NCI-H146 treated with DMSO at 0.1 percent for 48 hours (cell line): ENCODE results near the gene KPNA1.
"Not testable (repeated sequence)": the region's sequence is repeated elsewhere in the genome, so short reads cannot be mapped to it uniquely, and the experiment has no call there.

Source experiments
- DNase-seq: peaks from one replicate; lab custom pipeline; 2025; ENCODE audit not compliant: unreplicated experiment; lab: John Stamatoyannopoulos, UW

The KPNA1 gene

DNA sequence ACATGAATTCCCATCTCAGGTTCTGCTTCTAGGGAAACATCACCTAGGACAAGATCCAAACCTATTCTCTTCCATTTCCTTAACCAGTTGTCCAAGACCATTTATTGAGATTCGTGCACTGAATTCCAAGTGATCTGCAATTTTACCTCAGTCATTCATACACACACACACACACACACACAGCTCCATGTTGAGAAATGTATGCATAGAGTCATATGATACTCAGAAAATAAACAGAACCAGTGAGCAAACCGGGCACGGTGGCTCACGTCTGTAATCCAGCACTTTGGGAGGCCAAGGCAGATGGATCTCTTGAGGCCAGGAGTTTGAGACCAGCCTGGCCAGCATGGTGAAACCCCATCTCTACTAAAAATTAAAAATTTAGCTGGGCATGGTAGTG is 6.1 kb upstream of the KPNA1 start:
- no peak for DNase-seq

DNA sequence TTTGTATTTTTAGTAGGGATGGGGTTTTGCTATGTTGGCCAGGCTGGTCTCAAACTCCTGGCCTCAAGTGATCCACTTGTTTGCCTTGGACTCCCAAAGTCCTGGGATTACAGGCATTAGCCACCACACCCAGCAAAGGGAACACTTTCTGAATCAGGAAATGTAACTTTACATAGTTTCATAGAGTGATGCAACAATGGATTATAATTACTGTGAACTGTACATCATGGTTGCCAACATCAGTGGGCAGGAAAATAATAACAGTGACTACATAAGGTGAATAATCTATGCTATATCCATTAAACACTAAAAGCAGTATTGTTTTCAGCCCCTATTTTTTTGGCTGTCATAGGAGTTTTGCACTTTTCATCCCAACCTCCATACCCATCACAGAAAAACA is 5.0 kb upstream of the KPNA1 start:
- DNase-seq: no peak

DNA sequence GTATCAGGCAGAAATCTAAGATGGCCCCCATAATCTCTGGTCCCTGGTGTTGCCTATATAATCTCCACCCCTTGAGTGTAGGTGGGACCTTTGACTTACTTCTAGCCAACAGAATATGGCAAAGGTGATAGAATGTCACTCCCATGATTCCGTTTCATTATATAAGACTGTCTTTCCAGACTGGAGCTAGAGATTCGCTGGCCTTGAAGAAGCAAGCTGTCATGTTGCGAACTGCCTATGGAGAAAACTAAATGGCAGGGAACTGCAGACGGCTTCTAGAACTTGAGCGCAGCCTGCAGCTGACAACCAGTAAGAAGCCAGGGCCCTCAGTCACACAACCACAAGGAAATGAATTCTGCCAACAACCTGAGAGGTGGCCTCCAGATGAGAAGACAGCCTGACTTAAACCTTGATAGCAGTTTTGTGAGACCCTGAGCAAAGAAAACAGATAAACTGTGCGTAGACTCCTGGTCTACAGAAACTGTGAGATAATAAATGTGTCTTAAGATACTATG is 2.2 kb upstream of the KPNA1 start:
- DNase-seq: no peak

DNA sequence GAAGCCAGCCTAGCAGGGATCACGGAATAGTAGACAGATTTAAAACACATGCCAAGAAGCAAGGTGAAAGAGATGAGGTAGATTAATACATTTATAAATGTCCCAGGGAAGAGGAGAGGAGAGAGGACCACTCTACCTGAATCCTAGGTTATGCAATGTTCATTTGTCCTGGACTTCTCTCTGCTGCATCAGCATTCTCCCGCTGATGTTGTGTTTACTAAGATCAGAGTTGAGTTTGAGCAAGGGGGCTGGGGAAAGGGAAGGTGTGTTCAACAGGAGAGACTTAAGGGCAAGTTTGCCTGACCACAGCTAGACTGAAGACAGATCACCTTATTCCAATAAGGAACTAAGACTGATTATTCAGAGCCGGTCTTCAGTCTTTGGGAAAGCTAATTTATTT is 1.1 kb upstream of the KPNA1 start:
- DNase-seq: no peak

DNA sequence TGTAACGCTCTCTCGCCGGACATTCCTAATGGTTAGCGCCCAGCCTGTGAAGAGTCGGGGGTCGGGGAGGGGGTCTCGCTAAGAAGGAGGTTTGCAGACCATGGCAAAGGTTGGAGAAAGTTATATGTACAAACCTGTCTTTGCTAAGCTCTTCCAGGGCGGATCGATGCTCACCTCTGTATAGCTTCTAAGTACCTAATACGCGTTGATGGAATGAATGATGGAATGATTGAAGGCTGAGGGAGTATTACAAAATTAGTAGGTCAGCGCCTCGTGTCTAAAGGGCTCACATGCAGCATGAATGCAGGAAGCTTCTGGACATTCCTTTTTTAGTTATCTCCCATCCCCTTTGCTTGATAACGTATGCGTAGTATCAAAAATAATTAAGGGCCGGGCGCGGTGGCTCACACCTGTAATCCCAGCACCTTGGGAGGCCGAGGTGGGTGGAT is 305 bp upstream of the KPNA1 start:
- DNase-seq: no peak

DNA sequence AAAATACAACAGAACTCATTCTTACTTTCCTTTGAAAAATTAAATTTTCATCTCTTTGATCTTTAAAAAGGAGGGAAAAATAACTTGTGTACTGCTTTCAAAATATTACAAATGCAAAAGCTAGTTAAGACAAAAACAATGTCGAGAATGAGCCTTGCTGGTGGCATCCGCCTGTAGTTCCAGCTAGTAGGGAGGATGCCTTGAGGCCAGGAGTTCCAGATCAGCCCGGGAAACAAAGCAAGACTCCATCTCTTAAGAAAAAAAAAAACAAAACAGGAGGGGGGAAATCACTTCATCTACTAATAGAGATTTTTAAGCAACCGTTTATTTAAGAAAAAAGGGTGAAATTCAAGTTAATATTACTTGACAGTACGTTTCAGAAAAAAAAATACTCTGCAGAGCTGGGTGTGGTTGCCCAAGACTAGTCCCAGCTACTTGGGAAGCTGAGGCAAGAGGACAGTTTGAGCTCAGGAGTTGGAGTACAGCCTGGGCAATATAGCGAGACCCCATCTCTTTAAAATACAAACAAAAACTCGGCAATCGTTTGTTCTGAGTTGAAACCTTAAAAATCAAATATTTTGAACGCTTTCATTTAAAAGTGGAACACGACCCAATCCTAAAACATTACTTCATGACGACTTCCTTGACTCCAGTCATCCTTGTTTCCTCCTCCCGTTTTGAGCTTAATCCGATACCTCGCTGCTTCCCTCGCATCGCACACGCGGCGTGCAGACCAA is 1.2 kb downstream of the KPNA1 start:
- DNase-seq: no peak

DNA sequence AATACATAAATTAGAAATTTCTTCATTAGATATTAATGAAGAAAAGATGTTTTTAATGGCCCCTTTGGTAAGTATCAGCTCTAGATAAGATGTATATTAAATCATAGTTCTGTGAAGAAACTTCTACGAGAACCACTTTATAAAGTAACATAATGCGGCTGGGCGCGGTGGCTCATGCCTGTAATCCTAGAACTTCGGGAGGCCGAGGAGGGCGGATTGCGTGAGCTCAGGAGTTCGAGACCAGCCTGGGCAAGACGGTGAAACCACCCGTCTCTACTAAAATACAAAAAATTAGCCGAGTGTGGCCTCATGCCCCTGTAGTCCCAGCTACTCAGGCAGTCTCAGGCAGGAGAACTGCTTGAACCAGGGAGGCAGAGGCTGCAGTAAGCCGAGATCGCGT is 2.5 kb downstream of the KPNA1 start:
- no peak for DNase-seq

DNA sequence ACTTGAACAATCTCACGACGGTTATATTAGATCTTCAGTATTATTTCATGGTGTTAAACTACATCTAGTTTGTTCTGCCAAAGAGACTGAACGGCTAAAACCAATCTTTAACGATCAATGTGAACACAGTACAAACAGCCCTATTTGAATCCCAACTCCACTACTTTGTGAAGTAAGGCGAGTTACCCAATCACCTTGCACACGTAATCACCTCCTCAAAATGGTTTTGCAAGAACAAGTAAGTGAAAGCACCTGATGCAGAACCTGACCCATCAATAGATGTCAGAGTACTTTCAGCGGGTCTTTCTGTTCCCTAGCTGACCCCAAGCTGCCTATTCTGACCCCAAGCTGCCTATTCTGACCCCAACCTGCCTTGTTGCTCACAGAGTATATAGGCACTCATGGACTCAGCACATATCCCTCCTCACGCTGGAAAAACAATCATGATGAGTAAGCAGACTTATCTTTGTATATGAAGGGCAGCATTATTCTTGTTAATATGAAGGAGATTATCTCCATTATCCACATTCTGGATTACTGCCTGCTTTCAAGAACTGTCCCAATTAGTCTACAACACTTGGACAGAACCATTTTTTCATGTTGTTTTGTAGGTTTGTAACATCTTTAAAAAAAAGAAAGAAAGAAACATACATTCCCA is 3.7 kb downstream of the KPNA1 start:
- no peak for DNase-seq

DNA sequence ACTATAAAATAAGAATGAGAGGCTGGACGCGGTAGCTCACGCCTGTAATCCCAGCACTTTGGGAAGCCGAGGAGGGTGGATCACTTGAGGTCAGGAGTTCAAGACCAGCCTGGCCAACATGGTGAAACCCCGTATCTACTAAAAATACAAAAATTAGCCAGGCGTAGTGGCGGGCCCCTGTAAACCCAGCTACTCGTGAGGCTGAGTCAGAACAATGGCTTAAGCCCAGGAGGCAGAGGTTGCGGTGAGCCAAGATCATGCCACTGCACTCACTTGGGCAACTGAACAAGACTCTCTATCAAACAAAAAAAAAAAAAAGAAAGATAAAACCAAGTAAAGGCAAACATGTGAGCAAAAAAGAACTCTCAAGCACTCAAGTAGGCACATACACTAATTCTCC is 5.8 kb downstream of the KPNA1 start:
- not testable (repeated sequence) for DNase-seq

DNA sequence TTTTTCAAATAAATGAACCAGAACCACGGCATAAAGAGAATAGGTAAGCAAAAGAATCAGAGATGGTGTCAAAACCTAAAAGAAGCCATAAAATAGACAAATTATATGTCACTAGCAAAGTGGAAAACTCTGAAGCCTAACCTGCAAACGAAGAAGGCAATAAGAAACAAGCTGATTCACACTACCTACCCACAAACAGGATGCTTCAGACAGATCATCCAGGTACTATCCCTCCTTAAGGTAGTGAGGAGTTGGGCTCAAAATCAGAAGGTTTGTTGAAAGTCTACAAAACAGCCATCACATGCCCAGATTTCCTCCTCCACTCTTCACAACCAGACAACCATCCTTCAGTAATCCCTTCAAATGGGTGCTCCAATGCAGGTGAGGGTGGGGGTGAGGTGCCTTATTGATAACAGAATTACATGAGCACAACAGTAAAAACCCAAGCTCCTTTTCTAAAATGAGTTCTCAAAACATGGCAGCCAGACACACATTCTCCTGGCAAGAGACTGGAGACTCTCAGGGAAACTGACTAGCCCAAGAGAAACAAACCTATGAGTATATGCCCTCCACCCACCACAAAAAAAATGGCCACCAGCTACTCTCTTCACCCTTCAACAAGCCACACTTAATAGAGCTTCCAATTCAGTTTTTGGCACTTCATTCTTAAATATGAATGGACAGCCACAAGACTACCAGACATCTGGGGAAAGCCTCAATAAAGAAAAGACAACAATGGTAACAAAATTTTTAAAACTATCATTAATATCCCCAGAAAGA is 6.4 kb downstream of the KPNA1 start:
- no peak for DNase-seq

DNA sequence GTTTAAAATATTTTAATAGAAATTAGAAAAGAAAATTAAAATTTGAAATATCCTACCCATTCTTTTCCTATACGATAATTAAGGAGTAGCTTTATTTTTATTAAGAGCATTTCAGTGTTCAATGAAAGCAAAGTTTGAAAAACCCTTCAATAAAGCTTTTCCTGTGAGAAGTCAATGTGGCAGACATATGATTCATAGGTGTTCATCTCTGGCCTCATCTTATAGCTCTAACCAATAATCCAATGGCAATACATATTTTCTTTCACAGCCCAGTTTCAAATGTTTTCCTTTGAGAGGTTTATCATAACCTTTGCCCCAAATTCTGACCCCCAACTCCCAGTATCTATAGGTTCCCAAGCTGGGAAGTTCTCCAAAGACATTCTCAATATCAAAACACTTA is 8.3 kb downstream of the KPNA1 start:
- DNase-seq: no peak

DNA sequence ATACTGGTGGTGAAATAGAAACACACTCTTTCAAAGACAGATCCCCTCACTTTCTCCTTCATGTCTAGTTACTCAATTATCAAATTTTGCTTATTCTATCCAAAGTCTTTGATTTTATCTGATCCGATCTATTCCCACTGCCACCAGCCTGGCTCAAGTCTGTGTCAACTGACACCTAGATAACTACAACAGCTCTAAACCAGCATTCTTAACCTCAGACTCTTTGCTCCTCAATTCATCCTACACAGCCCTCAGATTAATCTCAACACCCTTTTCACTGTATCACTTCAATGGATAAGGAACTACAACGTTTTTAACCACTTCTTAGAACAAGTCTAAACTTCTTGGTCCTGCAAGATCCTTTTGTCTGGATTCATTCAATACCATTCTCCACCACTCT is 9.1 kb downstream of the KPNA1 start:
- no peak for DNase-seq

DNA sequence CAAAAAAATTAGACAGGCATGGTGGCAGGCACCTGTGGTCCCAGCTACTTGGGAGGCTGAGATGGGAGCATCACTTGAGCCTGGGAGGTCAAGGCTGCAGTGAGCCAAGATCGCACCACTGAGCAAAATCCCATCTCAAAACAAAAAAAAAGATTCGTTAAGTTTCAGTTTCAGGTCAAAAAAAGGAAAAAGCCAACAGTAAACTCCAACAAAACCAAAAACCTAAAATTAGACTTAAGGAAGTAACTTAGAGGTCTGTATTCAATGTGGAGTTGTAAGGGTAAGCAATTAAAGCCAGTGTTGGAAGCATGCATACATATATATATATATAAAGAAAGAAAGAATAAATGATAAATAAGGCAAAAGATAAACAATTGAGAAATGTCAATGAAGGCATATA is 11.8 kb downstream of the KPNA1 start:
- no peak for DNase-seq

DNA sequence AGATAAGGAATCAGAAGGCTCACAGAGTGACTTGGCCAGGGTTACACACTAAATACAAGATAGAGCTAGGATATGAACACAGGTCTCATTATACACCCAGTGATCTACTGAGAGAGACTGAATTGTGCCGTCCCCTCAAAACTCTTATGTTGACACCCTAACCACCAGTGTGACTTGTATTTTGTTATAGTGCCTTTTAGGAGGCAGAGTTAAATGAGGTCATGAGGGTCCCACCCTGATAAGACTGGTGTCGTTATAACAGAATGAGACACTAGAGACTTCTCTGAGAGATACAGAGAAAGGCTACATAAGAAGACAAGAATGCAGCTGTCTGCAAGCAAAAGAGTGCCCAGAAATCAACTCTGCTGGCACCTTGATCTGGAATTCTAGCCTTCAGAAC is 12.6 kb downstream of the KPNA1 start:
- DNase-seq: no peak

DNA sequence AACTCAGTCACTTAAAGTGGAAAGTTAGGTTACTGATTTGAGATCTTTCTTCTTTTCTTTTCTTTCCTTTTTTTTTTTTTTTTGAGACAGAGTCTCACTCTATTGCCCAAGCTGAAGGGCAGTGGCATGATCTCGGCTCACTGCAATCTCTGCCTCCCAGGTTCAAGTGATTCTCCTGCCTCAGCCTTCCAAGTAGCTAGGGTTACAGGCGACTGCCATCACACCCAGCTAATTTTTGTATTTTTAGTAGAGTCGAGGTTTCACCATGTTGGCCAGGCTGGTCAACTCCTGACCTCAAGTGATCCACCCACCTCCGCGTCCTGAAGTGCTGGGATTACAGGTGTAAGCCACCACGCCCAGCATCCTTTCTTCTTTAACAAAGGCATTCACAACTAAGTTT is 13.8 kb downstream of the KPNA1 start:
- DNase-seq: not testable (repeated sequence)

DNA sequence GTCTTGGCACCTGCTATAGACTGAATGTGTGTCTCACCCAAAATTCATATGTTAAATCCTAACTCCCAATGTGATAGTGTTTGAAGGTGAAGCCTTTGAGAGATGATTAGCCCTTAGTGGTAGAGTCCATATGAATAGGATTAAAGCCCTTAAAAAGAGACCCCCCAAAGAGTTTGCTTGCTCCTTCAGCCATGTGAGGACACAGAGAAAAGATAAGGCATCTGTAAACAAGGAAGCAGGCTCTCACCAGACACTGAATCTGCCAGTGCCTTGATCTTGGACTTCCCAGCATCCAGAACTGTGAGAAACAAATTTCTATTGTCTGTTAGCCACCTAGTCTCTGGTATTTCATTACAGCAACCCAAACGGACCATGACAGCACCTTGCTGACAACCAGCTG is 16.6 kb downstream of the KPNA1 start:
- DNase-seq: no peak

DNA sequence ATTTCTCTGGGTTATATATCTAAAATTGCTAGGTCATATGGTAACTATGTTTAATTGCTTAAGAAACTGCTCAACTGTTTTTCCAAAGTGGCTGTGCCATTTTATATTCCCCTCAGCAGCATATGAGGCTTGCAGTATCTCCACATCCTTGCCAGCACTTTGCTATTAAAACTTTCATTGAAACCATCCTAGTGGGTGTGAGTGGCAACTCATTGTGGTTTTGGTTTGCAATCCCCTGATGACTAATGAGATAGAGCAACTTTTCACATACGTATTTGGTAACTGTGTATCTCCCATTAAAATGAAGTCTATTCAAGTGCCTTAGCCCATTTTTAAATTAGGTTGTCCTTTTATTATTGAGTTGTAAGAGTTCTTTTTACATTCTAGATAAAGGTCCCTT is 17.3 kb downstream of the KPNA1 start:
- DNase-seq: no peak

DNA sequence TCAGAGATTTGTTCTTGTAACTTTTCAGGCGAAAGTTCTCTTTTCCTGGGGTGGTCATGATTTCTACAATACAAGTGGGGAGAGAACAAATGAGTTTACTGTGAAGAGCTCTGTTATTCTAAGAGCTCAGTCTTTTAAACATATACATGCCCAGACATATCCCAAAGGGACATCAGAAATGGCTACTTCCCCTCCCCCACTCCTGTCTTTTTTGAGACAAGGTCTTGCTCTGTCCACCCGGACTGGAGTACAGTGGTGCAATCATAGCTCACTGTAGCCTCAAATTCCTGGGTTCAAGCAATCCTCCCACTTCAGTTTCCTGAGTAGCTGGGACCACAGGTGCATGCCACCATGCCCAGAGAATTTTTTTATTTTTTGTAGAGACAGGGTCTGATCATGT is 18.2 kb downstream of the KPNA1 start:
- no peak for DNase-seq

DNA sequence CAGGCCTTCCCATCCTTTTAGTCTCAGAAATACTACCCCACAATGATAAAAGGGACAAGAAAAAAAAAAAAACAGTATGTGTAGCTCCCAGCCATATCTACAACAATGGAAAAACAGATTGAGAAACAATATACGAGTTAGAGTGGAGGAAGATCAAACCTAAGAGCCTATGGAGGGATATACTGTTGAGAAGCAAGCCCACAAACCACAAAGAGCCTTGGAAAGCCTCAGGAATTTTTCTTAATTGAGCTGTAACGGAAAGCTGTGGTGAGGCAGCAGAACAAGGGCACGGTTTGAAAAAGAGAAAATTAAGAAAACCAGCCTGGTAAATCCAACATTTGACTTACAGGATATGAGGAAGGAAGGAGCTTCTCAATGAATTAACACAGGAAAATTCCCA is 21.4 kb downstream of the KPNA1 start:
- no peak for DNase-seq

DNA sequence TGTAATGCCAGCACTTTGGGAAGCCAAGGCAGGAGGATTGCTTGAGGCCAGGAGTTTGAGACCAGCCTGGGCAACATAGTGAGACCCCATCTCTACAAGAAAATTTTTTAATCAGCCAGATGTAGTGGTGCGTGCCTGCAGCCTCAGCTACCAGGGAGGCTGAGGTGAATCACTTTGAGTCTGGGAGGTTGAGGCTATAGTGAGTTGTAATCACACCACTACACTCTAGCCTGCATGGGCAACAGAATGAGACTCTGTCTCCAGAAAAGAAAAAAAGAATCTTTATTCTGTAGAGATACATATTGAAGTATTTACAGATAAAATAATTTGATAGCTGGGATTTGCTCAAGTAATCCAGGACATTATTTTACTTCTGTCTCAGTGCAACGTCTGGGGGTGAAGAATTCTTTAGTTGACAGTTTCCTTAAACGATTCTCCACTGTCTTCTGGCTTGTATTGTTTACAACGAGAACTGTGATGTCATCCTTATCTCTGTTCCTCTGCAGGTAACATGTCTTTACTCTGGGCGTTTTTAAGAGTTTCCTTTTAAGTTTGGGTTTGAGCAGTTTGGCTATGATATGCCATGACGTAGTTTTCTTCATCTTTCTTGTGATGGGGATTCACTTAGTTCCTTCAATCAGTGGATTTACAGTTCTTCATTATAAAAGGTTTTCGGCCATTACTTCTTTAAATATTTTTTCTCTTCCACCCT is 26.3 kb downstream of the KPNA1 start:
- DNase-seq: no peak

DNA sequence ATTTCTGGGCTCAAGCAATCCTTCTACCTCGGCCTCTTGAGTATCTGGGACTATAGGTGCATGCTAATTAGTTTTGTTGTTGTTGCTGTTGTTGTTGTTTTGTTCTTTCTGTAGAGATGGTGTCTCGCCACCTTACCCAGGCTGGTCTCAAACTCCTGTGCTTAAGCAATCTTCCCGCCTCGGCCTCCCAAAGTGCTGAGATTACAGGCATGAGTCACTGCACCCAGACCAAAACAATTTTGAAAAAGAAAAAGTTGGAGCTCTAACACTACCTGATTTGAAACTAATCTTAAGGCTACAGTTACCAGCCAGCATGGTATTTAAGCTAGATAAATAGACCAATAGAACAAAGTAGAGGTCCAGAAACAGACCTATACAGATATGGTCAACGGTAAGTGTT is 29.8 kb downstream of the KPNA1 start:
- no peak for DNase-seq
